Esophagus mucosa (tissue), 1 donor: ENCODE results near the gene HOXD10. TPM values are rescaled to one million over a fixed set of nuclear protein-coding genes. Genes with fewer than 3 reads are reported as not detected.
A peak's percentile ranks its signal among the peaks of the same experiment; 100 is the strongest.

Source experiments
- ATAC-seq: fragments of 200-7000 bp; cut with Tn5 transposase; one replicate; pipeline ENCODE4 v1.9.1; 2020
- total RNA-seq: library from RNA; stranded (reverse); gene quantifications from one replicate; pipeline ENCODE4 v1.2.4, GENCODE V29; 2023
- donor health status: DM: yes; HTN: yes; CAD: no.

HOXD10 gene
- total RNA-seq, 1 donor from 2014 or later = 0.24 TPM

- no peak for ATAC-seq
Measured at GRCh38 chr2:176123411-176124109, 7.0 kb downstream of the HOXD10 start.

- no peak for ATAC-seq
Measured at GRCh38 chr2:176124110-176124946, 7.8 kb downstream of the HOXD10 start.

GRCh38 chr2:176124947-176125771 is 8.6 kb downstream of the HOXD10 start:
- no peak for ATAC-seq

- no peak for ATAC-seq
Measured at GRCh38 chr2:176125772-176126054, 9.1 kb downstream of the HOXD10 start.

- ATAC-seq = no peak
Measured at GRCh38 chr2:176126929-176127773, 10.6 kb downstream of the HOXD10 start.

GRCh38 chr2:176127774-176128072 is 11.1 kb downstream of the HOXD10 start:
- no peak for ATAC-seq

- ATAC-seq = no peak
Measured at GRCh38 chr2:176128172-176128981, 11.8 kb downstream of the HOXD10 start.

GRCh38 chr2:176128982-176129796 is 12.6 kb downstream of the HOXD10 start, which contains the start of gene HOXD8:
Gene HOXD8, plus strand, starts transcription at chr2:176129705. Its CDS starts 662 bp downstream, at chr2:176130367.
- ATAC-seq = peak; percentile 66

- peak; percentile 36 for ATAC-seq
Measured at GRCh38 chr2:176129813-176130146, 13.2 kb downstream of the HOXD10 start.

GRCh38 chr2:176130147-176130956 is 13.8 kb downstream of the HOXD10 start:
- ATAC-seq = peak; percentile 24

GRCh38 chr2:176130957-176131847 is 14.6 kb downstream of the HOXD10 start:
- ATAC-seq = no peak

- ATAC-seq = no peak
Measured at GRCh38 chr2:176131848-176132158, 15.2 kb downstream of the HOXD10 start.

GRCh38 chr2:176132205-176133171 is 15.9 kb downstream of the HOXD10 start:
- ATAC-seq = no peak

GRCh38 chr2:176133389-176133788 is 16.8 kb downstream of the HOXD10 start:
- no peak for ATAC-seq

GRCh38 chr2:176134035-176134434 is 17.5 kb downstream of the HOXD10 start:
- ATAC-seq = no peak

- ATAC-seq = no peak
Measured at GRCh38 chr2:176135035-176135440, 18.5 kb downstream of the HOXD10 start.

GRCh38 chr2:176136374-176137251 is 20.0 kb downstream of the HOXD10 start:
- no peak for ATAC-seq
